ENCODE measurements around the gene PAK6.

PAK6 gene

DNA sequence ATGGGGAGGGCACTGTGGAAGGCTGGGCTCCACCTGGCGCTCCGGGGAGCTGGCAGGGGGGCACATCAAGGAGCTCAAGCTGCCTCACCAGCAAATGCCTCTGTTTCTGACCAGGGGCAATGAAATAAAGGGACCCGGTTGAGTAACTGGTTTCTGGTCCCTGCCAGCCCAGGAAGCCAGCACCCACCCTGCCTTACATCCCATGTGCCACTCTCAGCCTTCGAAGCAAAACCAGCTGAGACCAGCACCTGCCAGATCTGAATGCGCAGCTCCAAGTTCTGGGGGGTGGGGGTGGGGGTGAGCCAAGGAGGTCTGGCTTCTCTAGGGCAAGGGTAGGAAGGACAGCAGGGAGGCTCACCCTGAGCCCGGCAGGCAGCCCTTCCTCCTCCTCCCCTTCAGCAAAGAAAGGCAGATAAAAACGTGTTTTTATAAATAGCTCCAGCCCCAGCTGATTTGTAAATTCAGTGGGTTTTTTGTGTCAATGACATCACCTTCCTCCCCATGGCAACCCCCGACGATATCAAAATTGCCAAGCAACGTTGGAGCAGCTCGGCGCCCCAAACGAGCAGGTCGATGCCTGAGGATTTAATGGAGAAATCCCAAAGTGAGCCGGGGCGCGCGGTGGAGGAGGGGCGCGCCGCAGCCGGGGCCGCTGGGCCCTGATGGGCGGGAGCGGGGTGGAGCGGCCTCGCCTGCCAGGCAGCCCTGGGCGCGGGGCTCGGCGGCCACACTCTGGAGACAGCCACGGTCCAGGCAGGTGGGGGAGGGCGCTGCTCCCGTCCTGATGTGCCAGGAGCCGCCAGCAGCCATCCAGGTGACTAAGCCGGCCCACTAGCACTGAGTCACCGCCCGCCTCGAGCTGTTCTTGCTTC, at the start of gene PAK6:
Gene PAK6 (plus strand): TSS at position 532 of the 872 bp plus-strand sequence. CDS start 25,723 bp downstream, outside the sequence.
- DNase-seq (ENCODE audit: low read depth in 2 of 2) = no peak

DNA sequence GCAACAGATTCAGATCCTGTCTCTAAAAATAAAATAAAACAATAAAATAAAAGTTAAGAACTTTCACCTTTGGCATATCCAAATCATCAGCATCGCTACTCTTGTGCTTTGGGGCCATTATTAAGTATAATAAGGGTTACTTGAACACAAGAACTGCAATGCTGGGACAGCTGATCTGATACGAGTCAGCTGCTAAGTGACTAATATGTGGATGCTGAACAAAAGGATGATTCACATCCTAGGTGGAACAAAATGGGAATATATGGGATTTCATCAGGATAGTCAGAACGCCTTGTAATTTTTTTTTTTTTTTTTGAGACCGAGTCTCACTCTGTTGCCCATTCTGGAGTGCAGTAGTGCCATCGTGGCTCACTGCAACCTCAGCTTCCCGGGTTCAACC, 48.3 kb upstream of the PAK6 start:
- peak; percentile 4 to 17 for DNase-seq (ENCODE audit: low read depth in 2 of 2)

DNA sequence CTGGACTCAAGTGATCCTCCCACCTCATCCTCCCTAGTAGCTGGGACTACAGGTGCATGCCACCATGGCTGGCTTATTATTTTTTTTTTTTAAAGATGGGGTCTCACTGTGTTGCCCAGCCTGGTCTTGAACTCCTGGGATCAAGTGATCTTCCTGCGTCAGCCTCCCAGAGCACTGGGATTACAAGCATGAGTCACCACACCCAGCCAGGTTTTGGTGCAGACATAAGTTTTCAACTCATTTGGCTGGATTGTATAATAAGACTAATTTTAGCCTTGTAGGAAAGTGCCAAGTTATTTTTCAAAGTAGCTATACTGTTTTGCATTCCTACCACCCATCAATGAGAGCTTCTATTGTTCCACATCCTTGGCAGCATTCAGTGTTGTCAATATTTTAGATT, 45.9 kb upstream of the PAK6 start:
- peak in 1 of 2 experiments; percentile 8 for DNase-seq (ENCODE audit: low read depth in 2 of 2)

DNA sequence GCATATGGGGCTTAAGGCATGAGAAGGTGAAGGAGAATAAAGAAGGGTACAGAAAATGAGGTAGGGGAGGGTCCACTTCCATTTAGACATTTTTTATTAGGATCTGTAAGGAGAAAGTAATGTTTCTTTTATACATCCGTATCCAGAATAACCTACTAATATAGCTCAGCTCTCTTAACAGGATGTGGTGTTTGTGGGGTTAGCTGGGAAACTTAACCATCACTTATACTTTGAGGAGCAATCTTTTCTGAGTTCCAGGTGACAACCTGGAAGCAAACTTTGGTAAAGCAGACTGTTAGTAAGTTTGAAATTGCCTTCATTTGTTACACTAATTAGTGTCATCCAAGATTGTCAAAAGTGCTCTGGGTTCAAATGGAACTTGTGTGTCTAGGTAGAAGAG, 41.4 kb upstream of the PAK6 start:
- DNase-seq (ENCODE audit: low read depth in 2 of 2) = no peak

DNA sequence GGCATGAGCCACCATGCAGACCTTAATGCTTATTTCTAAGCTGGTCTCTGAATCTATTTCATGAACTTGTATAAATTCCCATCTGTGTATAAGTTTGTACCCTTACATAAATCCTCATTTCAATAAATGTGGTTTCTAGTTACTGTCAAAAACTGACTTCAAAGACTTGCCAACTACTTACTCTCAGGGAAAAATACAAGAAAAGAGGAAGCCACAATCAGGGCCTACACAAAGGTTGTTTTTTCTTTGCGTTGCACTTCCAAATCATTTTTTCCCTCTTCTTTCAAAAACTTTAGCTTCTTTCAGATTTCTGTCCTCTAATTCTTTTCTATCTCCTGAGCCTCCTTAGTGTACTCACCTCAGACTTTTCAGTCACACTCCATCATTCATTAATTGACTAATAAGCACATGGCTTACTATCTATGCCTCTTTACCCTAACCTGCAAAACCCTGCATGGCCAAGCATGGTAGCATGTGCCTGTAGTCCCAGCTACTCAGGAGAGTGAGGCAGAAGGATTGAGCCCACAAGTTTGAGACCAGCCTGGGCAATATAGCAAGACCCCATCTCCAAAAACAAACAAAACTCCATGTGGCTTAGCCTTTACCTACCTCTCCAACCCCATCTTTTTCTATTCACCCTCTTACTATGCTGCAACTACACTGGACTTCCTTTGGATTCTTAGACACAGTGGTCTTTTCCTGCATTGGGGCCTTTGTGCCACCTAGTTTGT, 40.3 kb upstream of the PAK6 start:
- DNase-seq (ENCODE audit: low read depth in 2 of 2) = no peak

DNA sequence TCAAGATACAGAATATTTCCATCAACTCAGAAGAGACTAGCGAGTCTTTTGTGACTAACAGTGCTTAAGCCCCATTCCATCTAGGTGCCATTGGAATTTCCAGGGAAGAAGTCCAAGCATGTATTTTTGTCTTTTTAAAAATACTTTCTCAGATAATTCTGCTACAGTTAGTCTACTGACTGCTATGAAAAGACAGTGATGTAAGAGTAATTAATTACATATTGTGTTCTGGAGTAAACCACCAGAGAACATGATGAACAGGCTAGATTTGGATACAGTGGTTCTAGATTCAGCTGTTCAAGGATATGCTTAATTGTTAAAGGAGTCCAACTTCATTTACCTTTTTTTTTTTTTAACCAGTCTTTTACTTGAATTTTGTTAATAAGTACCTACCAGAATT, 34.8 kb upstream of the PAK6 start:
- no peak for DNase-seq (ENCODE audit: low read depth in 2 of 2)

DNA sequence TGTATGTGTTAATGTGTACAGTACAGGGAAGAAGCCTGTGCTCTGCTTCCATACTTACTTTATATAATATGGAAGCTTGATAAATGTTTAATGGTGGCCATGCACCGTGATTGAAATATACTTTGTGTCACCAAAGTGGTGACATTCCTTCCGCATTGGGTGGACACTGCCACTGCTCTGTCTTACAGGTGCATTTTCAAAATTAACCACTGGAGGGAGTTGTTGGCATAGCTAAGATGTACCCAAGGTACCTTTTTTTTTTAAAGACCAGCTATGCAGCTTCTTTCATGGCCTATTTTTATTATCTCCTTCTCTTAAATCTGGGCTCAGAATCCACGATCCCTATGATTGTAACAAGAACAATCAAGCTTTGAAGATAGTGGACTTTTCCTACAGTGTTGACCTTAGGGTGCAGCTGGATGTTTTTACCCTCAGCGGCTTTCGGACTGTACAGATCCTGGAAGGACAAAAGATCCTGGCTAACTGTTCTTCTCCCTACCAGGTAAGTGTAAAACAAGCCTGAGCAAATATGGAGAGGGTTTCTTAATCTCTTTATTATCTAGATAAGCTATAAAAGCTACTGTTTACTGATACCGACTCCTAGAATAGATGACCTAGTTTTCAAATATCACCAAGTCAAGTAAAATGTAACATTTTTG, 21.6 kb upstream of the PAK6 start:
- DNase-seq (ENCODE audit: low read depth in 2 of 2) = peak; percentile 16 to 25

DNA sequence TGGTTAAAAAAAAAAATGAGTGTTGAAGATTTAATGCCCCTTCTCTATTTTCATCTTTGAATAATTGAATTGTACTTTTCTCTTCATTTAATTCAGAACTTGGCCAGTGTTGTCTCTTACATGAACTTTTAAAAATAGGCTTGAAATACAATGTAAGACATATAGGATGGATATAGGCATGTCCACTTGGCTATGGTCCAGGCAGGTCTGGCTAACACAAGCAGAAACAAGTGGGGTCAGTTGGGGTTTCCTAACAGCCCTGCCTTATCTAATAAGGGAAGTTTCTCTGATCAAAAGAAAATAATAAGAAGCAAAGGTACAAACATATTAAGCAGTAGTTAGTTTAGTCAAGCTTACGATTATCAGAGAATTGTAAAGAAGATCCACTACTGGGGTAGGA, 19.1 kb upstream of the PAK6 start:
- no peak for DNase-seq (ENCODE audit: low read depth in 2 of 2)

DNA sequence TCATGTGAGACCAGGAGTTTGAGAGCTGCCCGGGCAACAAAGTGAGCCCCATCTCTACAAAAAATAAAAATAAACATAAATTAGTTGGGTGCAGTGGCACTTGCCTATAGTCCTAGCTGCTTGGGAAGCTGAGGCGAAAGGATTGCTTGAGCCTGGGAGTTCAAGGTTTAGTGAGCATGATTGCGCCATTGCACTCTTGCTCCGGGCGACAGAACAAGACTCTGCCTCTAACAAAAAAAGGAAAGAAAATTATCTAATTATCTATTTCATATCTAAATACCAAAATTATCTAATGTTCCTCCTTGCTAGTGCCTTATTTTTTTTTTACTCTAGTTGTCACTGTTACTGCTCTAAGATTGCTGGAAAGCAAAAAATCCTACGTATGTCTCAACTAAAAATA, 16.7 kb upstream of the PAK6 start:
- no peak for DNase-seq (ENCODE audit: low read depth in 2 of 2)

DNA sequence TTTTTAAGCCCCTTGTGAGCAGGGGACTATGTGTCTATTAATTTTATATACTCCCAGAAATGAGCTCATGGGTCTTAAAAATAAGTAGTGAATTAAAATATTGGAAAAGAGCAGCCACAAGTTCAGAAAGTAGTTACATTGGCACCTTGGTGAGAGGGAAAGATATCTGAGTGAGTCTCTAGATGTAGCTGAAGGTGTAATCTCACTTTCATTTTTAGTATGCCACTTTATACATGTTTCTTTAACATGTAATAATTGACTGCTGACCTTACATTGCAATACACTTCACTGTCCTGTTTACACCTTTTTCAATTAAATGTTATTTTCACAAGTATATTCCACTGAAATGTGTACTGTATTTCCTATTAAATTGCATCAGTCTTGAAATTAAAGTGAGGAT, 12.1 kb upstream of the PAK6 start:
- DNase-seq (ENCODE audit: low read depth in 2 of 2) = no peak

DNA sequence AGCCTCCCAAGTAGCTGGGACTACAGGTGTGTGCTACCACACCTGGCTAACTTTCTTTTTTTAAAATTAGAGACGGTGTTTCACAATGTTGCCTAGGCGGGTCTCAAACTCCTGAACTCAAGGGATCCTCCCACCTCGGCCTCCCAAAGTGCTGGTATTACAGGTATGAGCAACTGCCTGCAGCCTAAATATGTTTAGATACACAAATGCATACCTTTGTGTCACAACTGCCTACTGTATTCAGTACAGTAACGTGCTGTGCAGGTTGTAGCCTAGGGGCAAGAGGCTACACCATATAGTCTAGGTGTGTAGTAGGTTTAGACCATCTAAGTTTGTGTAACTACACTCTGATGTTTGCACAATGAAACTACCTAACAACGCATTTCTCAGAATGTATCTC, 9.5 kb upstream of the PAK6 start:
- DNase-seq (ENCODE audit: low read depth in 2 of 2) = no peak

DNA sequence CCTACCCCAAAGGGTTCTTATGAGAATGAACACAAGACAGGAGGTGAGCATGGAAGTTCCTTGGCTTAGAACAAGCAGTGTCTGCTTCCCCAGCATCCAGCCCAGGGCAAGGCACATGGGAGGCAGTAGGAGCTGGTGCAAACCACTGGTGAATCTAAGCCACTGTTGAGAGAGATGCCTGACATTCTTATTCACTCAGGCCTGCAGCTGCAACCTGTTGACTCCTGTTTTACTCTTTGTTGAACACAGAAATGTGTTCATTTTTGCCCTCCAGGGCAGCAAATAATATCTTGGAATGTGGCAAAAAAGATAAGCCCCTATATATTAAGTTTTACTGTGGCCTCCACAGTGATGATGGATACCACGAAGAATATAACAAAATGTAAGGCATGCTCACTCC, 8.9 kb upstream of the PAK6 start:
- DNase-seq (ENCODE audit: low read depth in 2 of 2) = no peak

DNA sequence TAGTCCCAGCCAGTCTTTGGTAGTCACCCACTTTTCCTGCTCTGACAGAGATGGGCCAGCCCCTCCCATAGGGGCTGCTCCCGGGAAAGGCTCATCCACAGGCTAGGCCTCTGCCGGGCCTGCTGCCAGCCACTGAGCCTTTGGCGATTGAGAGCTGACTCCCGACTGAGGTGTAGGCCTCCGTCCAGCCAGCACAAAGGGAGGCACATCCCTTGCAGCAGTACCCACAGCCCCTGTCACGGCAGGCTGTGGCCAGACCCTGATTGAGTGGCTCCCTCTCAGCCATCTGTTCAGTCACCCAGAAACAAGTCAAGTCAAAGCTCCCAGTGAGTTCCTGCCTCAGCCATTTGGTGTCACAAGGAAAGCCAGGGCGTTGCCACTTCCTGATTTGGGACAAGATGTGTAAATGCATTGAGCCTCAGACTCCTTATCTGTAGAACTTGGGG, 6.2 kb upstream of the PAK6 start:
- DNase-seq (ENCODE audit: low read depth in 2 of 2) = no peak

DNA sequence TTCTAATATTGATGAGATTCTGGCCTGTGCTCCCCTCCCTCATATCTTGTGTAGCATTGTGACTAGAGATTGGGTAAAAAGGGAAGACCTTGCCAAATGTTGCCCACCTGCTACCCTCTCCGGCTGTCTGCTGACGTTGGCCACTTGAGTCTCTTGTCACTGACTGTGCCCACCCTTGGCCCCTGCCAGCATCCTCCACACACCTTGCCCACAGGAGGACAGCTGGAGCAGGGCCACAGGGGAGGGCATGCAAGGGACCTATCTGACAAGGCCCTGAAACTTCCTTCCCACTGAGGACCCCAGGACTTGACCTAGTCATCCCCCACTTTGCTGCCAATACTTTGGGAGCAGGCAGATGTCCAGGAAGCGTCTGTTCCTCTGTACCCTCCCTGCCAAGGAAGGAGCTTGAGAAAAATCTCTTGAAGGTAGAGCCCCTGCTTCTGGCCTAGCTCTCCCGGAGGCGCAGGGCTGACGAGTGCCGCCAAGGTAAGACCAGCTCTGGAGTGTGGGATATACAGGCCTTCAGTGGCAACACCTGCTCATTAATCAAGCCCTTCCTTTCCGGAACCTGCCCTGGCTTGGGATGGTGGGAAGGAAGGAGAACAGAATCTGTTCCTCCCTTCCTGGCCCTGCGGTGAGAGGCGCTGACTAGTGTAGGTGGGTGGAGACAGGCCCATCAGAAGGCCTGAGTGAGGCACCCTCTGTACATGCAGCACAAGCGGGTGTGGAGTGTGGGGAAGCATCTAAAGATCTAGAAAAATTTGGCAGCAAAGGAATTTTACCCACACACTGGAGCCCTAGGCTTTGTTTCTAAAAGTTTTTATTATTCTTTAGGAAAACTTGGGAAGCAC, 4.9 kb upstream of the PAK6 start:
- DNase-seq (ENCODE audit: low read depth in 2 of 2) = no peak

DNA sequence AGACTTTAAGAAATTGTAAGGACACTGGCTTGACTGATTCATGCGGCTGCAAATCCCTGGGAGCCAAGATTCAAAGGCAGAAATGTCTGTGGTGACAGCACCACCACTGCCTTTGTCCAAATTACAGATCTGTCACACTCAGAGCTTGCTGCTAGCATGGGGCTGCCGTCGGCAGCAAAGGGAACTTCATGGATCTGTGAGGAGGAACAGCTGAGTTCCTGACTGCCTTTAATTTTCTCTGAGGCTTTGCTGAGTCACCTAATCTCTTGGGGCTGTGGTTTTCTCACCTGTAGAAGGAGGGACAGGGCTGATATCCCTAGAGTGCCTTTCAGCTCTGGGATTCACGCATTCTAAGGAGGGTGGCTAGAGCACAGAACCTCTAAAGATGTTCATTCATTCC, 4.1 kb upstream of the PAK6 start:
- no peak for DNase-seq (ENCODE audit: low read depth in 2 of 2)

DNA sequence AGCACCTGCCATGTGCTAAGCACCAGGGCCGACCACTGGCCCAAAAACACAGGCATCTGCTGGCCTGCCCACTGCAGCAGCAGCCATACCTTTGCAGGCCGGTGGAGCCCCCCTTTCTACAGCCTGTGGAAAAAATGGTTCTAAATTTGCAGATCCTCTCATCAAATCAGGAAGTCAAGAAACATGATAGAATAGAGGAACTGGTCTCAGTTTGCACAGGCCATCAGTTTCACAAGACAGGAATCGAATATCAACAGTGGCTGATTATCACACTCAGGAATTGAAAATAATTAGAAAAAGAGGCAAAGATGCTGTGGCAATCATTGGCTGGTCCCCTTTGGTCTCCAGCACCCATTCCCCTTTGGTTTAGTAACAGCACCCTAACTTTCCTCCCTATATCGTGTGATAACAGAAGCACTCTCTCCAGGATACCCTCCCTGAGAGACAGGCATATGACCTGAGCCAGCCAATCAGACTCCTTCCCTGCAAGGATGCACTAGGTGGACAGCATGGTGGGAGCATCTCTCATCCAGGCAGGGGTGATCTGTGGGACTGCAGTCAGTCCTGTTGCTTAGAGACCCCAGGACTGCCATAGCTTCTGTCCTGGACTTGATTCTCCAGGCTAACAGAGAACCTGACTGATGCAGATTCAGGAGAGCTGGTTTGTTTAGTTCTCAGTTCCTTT, 3.5 kb upstream of the PAK6 start:
- no peak for DNase-seq (ENCODE audit: low read depth in 2 of 2)

DNA sequence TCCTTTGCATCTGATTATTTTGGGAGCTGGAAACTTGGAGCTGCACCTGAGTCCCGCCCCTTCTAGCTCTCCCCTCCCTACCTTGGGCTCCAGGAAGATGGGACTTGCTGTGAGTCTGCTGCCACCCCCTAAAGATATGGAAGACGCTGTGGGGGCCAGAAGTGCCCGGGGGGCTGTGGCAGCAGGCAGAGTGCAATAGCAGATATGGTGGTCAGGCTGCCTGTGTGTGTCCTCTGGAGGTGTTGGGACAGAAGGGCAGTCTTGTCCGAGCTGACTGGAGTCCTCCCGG, 485 bp downstream of the PAK6 start:
- DNase-seq (ENCODE audit: low read depth in 2 of 2) = no peak

DNA sequence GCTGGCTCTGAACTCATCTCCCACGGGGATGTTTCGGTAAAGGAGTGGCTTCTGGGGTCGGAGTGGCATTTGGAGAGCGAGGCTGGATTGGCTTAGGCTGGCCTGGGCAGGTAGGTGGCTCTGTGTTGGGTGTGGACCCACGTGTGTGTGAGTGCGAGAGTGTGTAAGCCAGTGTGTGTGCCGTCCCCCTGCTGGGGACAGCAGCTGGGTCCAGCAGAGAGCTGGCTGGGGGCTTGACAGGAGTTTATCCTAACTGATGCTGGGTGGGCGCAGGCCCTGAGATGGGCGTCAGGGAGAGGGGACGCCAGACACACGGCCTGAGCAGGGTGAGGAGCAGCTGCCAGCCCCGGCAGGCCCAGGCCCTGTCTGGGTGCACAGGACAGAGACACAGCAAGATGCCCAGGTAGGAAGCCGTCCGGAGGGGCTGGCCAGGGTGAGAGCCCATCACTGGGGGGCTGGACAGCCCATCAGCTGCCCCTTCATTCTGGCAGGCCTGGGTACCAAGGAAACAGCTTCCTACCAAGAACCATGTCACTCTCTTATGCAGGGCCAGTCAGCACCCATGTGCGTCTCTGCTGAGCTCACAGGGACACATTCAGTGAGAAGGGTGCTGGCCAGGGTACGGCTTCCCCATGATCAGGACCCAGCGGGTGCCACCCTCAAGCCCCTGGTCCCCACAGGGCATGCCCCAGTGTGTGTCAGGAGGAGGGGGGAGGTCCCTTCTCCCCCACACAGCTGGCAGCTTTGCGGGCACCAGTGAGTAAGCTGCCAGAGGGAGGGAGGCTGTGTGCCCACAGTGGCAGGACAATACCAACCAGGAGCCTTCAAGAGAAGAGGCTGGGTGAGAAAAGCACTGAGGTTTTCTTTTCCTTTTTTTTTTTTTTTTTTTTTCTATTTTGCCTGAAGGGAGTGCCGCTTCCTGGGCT, 1.1 kb downstream of the PAK6 start:
- DNase-seq (ENCODE audit: low read depth in 2 of 2) = no peak

DNA sequence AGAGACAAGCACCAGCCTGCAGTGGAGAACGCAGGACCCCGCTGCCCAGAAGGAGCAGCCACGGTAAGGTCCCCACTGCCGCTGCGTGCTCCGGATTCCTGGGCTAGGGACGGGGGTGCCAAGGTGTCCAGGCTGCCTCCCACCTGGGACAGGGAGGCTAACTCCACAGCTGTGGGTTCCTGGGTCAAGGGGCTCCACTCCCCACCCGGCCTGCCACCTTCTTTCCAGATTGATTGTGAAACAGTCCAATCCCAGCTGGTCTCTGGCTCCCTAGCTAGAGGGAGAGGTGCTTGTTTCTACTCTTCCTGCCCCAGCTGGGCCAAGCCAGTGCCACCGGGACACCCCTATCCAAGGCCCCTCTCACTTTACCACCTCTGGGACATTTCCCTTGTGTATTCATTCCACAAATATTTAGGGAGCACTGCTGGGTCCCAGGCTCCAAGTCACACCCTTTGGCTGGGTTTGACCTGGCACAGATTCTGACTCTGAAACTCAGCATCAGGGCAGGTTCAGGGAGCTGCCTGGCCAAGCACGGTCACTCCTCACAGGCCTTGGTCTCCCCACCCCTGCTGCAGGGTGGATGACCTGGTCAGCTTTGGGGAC, 1.9 kb downstream of the PAK6 start:
- no peak for DNase-seq (ENCODE audit: low read depth in 2 of 2)

All from fibroblast of skin of left biceps (primary cell).